NCI-H446 (cell line): ENCODE results near the gene ARHGAP6.
"Not testable (repeated sequence)": the region's sequence is repeated elsewhere in the genome, so short reads cannot be mapped to it uniquely, and the experiment has no call there.

Source experiments
- DNase-seq, 2 experiments: peaks; one replicate each; lab custom pipeline; 2025; lab: John Stamatoyannopoulos, UW

Gene ARHGAP6

DNA sequence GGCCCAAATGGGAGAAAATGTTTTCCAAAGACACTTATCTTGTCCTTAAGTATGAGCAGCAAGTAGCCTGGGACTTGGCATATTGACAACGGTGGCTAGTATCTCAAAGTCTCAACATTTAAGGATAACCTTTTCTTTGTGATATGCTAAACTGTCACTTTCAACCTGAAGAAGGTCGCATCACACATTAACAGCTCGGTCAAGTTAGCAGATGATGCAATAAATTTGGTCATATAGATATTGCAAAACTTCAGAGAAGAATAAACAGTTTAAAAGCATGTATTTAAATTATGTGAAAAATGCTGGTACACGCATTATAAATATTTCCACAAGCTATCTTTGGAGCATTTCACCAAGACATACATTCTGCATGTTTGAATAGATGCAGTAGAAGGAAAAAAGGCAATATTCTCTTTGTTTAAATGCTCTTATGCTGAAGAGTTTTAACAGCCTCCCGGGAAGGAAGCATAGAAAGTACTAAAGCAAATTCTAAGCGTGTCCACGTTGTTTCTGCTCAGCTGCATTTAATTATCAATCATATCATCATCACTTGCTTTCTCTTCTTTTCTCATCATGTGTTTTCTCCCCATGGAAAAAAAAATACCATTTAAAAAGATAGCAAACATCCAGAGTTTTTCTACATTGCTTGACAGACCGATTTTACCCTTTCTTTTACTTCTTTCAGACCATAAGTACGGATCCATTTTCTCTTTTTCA is 24.2 kb downstream of the ARHGAP6 start:
- no peak for DNase-seq

GRCh38 chrX:11640089-11640488 is 25.6 kb downstream of the ARHGAP6 start:
- DNase-seq: no peak

GRCh38 chrX:11632732-11633131 is 33.0 kb downstream of the ARHGAP6 start:
- no peak for DNase-seq

DNA sequence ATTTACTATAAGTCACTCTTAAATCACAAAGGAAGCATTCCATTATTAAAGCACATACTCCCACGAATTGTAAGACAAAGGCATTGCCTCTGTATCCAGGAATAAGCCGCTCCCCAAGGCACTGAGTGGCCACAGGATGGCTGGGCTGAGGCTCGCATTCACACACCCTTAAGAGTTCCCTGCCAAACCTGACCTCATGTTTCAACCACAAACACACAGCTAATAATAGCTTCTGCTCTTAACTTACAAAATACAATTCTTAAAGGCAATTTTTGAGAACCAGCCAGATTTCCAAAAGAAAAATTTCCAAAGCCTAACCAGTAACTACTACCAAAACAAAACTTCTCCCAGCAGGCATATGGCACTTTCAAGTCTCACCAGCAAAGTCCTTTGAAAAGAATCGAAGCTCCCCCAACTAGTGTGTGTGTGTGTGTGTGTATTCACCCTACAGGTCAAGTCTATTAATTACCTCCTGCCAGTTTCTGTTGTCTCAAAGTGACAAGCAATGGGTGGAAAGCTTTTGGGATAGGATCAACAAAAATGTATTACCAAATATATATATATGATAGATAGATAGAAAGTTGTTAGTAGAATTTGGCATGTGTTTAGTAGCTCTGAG is 36.0 kb downstream of the ARHGAP6 start:
- DNase-seq: no peak

DNA sequence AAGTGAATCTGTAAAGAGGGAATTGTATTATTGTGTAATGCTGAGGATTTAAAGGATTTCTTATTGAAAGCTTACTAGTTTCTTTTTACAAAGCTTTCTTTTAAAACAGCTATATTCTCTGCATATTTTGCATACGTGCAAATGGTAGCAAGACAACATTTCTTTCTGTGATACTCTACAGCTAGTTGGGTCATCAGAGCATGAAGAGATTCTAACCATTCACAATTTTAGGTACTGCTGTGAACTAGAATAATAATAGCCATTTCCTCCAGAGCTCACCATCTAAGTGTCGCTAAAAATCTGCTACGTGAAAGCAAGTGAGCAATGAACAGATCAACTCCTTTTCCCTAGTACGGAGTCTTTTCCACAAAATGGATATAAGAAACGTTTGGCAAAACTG is 37.3 kb downstream of the ARHGAP6 start:
- no peak for DNase-seq

DNA sequence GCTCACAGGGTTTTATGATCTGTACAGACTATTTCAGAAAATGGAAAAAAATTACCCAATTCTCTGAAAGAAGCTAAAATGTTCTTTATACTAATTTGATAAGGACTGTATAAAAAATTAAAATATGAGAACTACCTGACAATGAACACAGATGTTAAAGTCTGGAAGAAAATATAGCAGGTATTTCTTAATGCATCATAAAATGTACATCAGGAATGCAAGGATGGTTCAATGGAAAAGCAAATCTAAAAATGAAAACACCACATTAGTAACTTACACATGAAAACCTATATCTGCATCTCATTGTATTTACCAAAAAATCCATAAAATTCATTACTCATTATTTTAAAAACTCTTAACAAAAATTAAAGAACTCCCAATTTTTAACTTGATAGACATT is 39.4 kb downstream of the ARHGAP6 start:
- no peak for DNase-seq

DNA sequence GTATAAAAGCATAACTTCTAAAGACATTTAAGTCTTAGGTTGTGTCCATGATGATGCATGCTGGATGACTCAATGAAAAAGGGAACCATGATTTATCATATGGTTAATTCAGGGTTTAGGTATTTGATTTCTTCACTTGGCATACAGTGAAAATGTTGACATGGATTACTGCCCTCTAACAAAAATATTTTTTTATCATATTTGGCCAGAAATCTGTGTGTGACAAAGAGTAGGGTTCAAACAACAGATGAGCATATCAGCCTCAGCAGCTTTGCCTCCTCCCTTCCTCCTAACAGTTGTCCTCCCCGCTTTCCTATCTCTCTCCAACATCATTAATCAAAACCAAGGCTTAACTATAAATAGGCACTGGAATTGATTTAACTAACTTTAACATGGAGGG is 46.3 kb downstream of the ARHGAP6 start:
- no peak for DNase-seq

- not testable (repeated sequence) for DNase-seq
These were observed 51.5 kb downstream of the ARHGAP6 start for GRCh38 chrX:11614253-11614652.

GRCh38 chrX:11611965-11612364 is 53.8 kb downstream of the ARHGAP6 start:
- no peak for DNase-seq

DNA sequence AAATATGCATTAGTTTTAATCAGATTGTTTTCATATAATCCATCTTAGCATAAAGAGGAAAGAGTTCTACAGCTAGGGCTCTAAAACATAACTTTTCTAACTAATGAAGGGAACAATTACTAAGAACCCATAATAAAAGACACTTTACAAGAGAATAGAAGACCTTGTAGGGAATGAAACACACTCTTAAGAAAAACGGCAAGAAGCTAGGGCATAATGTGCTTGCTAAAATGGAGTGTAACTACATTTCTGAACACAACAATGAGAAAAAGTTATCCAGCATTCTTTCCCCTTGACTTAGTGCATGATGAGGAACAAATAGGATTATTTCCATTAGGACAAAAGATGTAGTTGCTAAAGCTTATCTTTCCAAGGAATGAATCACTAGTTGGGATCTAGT is 54.6 kb downstream of the ARHGAP6 start:
- DNase-seq: no peak

- DNase-seq: no peak
These were observed 56.6 kb downstream of the ARHGAP6 start for GRCh38 chrX:11609109-11609508.

- DNase-seq: no peak
These were observed 59.3 kb downstream of the ARHGAP6 start for GRCh38 chrX:11606408-11606807.

- no peak for DNase-seq
These were observed 65.1 kb downstream of the ARHGAP6 start for GRCh38 chrX:11600578-11600977.

DNA sequence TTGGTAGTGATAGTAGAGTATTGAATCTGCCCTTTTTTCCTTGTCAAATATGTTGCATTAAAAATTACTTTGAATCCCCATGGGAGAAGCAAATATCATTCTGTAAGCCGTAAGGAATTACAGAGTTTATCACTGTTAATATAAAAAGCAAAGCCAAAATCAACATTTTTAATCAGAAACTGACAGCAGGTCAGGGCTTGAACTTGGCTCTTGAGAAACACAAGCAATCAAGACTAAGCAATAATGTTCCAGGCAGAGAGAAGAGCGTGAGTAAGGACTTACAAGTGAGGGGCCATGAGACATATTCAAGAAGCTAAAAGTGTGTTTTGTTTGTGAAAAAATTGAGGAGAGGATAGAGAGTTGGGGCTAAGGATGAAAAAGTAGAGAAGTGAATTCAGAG is 68.2 kb downstream of the ARHGAP6 start:
- no peak for DNase-seq

- DNase-seq: no peak
These were observed 73.9 kb downstream of the ARHGAP6 start for GRCh38 chrX:11591723-11592346.

- no peak for DNase-seq
These were observed 76.1 kb downstream of the ARHGAP6 start for GRCh38 chrX:11589641-11590040.

GRCh38 chrX:11588097-11588496 is 77.6 kb downstream of the ARHGAP6 start:
- no peak for DNase-seq

DNA sequence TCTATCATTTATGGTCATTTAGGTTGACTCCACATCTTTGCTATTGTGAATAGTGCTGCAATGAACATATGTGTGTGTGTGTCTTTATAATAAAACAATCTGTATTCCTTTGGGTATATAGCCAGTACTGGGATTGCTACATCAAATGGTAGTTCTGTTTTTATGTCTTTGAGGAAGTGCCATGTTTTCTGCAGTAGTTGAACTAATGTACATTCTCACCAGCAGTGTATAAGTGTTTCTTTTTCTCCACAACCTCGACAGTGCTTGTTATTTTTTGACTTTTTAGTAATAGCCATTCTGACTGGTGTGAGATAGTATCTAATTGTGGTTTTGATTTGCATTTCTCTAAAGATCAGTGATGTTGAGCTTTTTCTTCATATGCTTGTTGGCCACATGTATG is 80.5 kb downstream of the ARHGAP6 start:
- no peak for DNase-seq

GRCh38 chrX:11580789-11581188 is 84.9 kb downstream of the ARHGAP6 start:
- DNase-seq: no peak

- no peak for DNase-seq
These were observed 85.8 kb downstream of the ARHGAP6 start for GRCh38 chrX:11579636-11580600.

DNA sequence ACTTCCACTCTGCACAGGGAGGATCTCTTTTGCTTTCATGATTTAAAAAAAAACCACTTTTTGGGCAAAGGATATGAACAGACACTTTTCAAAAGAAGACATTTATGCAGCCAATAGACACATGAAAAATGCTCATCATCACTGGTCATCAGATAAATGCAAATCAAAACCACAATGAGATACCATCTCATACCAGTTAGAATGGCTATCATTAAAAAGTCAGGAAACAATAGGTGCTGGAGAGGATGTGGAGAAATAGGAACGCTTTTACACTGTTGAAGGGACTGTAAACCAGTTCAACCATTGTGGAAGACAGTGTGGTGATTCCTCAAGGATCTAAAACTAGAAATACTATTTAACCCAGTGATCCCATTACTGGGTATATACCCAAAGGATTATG is 87.4 kb downstream of the ARHGAP6 start:
- DNase-seq: not testable (repeated sequence)

DNA sequence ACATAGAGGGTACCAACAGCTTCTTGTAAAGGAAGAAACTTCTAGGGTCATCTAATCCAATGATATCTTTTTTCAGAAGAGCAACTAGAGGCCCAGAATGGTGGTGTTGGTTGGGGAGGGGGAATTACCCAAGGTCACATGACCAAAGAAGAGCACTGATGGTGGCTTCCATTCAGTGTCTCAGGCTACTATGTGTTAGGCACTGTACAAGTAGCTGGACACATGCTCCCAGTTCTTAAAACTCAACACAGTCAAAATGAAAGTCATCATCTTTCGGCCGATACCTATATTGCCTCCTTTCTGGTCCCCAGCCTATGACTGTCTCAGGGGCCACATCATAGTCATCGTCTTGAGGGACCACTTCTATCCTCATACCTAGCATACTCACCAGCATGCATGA is 88.1 kb downstream of the ARHGAP6 start:
- no peak for DNase-seq
